ENCODE data around the gene THY1. TPM values are rescaled to one million over a fixed set of nuclear protein-coding genes. Genes with fewer than 3 reads are reported as not detected.

THY1 gene
- total and polyA plus RNA-seq, 9 of the 15 experiments (the other 6 are each of a cell fraction or from before 2014, with no cell fraction given) = 0.07 to 0.40 (median 0.16) TPM; not detected in 5

- TF ChIP-seq PATZ1 (CRISPR knock-in tag; IDR thresholded peaks at IDR 0.05; ENCODE audit: borderline replicate concordance) (no peak), TARDBP (IDR thresholded peaks at IDR 0.05) (no peak), XRCC5 (IDR thresholded peaks at IDR 0.05; ENCODE audit: low read depth, low read length) (0 out of 2 replicates have a peak, but pooled peaks have one; percentile 58), HDAC1 (IDR thresholded peaks at IDR 0.05) (peak in 1 of 2 experiments; percentile 23; a peak in 1 of 4 replicates), CTBP1 (IDR thresholded peaks at IDR 0.05; ENCODE audit: borderline replicate concordance) (peak; percentile 75), GTF3C2 (IDR thresholded peaks at IDR 0.05; ENCODE audit: borderline replicate concordance, extremely low read depth, insufficient read length) (no peak), RUNX1 (IDR thresholded peaks at IDR 0.05; ENCODE audit: low read depth) (no peak), MAFG (tag; conservative IDR thresholded peaks at IDR 0.05) (no peak), TCF3 (CRISPR knock-in tag; IDR thresholded peaks at IDR 0.05) (peak; percentile 77), DPF2 (IDR thresholded peaks at IDR 0.05) (peak; percentile 84), TEAD2 (tag; IDR thresholded peaks at IDR 0.05) (peak; percentile 65; the same call in 1 of the 2 replicates), KLF1 (tag; IDR thresholded peaks at IDR 0.05) (no peak), HCFC1 (IDR thresholded peaks at IDR 0.05; ENCODE audit: low read depth, low read length) (no peak), JUND (IDR thresholded peaks at IDR 0.05; ENCODE audit: borderline replicate concordance, low read depth, low read length) (peak; percentile 41), JUND (tag; IDR thresholded peaks at IDR 0.05; ENCODE audit: borderline replicate concordance, low read depth, low read length) (no peak; the same call in 2 of the 3 replicates), OTX1 (CRISPR knock-in tag; IDR thresholded peaks at IDR 0.05) (no peak), SMARCB1 (IDR thresholded peaks at IDR 0.05; ENCODE audit: insufficient read length, low read depth) (no peak), PCBP2 (IDR thresholded peaks at IDR 0.05; ENCODE audit: low read depth, low read length, poor library complexity, severe bottlenecking) (no peak), TOE1 (IDR thresholded peaks at IDR 0.05; ENCODE audit: borderline replicate concordance) (peak; percentile 35; the same call in 1 of the 2 replicates), TOE1 (CRISPR knock-in tag; IDR thresholded peaks at IDR 0.05; ENCODE audit: borderline replicate concordance, low read depth) (no peak), SREBF2 (CRISPR knock-in tag; IDR thresholded peaks at IDR 0.05) (no peak), U2AF2 (optimal IDR thresholded peaks at IDR 0.05; ENCODE audit: low read depth, low read length) (no peak), BCOR (IDR thresholded peaks at IDR 0.05) (no peak; the same call in none of the 2 replicates), E2F4 (CRISPR knock-in tag; IDR thresholded peaks at IDR 0.05; ENCODE audit: low read depth) (no peak)
Observed at GRCh38 chr11:119378851-119379465, 44.0 kb downstream of the THY1 start (continued).
